ENCODE measurements around the gene CENPP.
"Not testable (repeated sequence)": the region's sequence is repeated elsewhere in the genome, so short reads cannot be mapped to it uniquely, and the experiment has no call there.

CENPP gene

DNA sequence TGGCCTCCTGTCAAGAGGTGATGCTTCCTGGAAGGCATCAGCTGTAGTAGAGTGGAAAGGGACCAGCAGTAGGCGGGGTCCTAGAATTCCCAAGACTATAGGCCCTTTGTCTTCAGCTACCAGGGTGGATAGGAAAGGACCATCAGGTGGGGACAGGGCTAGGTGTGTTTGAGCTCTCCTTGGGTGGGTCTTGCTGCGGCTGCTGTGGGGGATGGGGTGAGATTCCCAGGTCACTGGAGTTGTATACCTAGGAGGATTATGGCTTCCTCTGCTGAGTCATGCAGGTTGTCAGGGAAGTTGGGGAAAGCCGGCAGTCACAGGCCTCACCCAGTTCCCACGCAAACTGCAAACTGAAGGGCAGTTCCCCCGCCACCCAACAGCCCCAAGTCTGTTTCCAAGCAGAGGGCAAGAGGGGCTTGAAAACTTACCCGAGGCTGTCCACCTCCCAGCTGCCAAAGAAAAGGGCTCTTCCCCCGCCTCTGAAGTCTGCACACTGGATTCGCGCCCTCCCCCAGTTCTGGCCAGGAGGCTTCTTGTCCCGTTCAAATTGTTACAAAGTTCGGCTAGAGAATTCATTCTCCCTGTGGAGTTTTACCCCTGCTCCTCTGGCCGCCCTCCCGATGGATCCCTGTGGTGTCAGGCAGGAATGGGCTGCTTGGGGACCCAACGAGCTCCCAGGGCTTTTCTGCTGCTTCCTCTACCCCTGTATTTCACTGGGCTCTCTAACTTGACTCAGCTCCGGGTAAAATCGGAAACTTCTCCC lies 233.0 kb downstream of the CENPP start:
- no peak for DNase-seq

GRCh38 chr9:92561374-92562330 lies 235.9 kb downstream of the CENPP start:
- no peak for DNase-seq

- no peak for DNase-seq
These were observed 236.8 kb downstream of the CENPP start for GRCh38 chr9:92562461-92562967.

DNA sequence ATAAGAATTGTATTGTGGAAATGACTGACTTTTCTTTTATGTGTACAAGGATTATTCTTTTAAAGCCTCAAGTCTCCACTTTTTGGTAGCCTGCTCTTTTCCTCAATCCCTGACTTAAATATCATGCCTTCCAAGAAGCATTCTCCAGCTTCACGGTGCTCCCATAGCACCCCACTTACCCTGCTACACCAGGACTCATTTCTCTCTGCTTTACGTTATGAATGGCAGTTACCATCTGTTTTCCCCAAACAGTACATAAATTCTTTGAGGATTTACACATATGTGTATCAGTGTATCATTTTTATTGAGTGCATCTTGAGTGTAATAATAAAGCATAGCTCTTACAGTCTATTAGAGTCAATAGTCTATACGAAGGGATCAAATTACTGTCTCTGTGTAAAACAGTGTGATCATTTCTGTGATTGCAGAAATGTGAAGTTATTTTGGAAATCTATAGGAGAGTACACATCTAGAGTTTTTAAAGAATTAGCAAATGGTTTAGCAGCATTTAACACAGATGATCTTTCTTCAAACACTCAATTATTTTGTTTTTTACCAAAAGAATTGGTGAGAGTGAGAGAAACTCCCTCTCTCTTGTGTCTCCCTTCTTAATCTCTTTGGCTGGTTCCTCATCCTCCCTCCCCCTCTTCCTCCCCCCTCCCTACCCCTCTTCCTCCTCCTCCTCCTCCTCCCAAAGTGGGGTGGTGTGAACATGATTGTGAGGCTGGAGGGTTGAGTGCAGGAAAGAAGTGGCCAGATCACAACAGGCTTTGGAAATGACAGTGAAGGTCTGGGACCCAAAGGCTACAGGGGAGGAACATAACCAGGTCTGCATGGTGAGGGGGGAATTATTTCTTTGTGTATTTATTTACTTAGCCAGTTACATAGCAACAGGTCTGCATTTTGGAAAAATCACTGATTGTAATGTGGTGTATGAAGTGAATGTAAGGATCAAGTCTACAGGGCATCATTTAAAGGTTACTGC lies 237.7 kb downstream of the CENPP start:
- no peak for DNase-seq

- DNase-seq: no peak
These were observed 238.8 kb downstream of the CENPP start for GRCh38 chr9:92564504-92564903.

GRCh38 chr9:92564982-92565381 lies 239.2 kb downstream of the CENPP start:
- no peak for DNase-seq

- DNase-seq: not testable (repeated sequence)
These were observed 246.1 kb downstream of the CENPP start for GRCh38 chr9:92571871-92572270.

DNA sequence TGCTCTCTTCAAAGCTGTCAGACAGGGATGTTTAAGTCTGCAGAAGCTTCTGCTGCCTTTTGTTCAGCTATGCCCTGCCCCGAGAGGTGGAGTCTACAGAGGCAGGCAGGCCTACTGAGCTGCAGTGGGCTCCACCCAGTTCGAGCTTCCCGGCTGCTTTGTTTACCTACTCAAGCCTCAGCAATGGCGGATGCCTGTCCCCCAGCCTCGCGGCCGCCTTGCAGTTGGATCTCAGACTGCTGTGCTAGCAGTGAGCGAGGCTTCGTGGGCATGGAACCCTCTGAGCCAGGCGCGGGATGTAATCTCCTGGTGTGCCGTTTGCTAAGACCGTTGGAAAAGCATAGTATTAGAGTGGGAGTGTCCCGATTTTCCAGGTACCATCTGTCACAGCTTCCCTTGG lies 247.9 kb downstream of the CENPP start:
- not testable (repeated sequence) for DNase-seq

GRCh38 chr9:92576175-92576574 lies 250.4 kb downstream of the CENPP start:
- DNase-seq: no peak

GRCh38 chr9:92589923-92590322 lies 264.2 kb downstream of the CENPP start:
- no peak for DNase-seq

GRCh38 chr9:92590377-92590776 lies 264.6 kb downstream of the CENPP start:
- no peak for DNase-seq

- DNase-seq: no peak
These were observed 266.8 kb downstream of the CENPP start for GRCh38 chr9:92592537-92592936.

DNA sequence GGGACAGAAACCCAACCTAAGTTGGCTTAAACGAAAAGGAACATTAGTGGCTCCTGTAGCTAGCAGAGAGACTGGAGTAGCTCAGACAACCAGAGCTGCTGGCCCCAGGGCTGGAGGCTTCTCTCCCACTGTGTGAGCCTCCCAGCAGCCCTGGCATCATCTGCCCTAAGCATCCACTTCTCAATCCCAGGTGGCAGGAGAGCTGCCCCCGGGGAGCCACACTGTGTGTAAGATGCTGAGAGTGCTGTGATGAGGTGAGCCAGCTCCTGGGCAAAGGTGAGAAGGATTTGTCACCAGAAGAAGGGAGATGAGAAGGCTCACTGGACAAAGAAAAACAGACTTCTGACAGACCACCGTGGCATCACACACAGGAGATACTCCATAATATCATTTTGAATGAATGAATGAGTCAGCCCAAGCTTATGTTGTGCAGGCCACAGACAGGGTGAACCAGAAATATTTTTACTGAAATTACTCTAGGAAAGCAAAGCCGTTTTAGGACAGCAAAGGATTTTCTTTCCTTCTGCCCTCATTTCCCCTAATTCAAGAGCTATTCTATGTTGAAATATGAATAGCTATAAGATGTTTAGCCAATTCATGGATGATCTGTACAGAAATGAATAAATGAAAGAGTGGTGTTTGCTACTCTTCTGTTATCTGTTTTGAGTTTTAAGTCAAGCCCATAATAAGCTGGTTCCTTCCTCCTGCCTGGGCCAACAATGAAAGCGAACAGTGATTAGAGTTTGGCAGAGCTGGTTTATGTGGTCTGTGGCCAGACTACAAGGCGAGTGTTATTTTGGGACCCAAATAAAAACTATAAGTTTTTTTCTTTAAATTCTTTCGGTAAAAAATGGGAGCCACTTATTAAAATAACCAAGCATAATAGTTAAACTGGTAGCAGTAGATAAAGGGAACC lies 267.5 kb downstream of the CENPP start:
- DNase-seq: no peak

- not testable (repeated sequence) for DNase-seq
These were observed 269.3 kb downstream of the CENPP start for GRCh38 chr9:92595075-92595474.

DNA sequence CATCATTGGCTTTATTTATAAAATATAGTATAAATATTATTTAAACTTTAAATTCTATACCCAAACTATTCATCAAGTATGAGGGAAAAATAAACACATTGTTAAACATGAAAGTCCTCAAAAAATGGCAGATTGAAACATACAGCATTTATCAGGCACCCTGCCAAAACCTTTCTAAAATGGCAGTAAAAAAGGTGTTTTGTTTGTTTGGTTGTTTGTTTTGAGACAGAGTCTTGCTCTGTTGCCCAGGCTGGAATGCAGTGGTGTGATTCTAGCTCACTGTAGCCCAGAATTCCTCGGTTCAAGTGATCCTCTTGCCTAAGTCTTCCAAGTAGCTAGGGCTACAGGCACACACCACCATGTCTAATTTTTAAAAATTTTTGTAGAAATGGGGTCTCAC lies 270.2 kb downstream of the CENPP start:
- DNase-seq: no peak

- DNase-seq: no peak
These were observed 272.6 kb downstream of the CENPP start for GRCh38 chr9:92598382-92598781.

DNA sequence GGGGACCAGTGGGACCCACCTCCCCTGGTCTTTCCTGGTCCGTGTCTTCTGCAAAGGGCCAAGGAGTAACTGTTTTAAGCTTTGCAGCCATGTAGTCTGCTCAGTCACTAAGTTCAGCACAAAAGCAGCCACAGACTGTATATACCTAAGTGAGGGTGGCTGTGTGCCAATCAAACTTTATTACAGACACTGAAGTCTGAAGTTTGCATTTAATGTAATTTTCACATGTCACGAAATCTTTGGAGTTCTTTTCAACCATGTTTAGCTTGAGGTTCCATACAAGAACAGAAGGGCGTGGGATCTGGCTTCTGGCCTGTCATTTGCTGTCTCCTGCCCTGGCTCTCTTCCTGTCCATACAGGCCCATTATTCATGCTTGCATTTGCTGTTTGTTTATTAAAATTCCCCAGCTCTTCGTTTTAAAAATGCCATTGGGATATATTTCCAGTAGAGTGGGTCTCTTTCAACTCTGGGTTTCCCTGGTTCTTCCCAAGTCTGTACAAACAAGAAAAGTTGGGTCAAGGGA lies 274.2 kb downstream of the CENPP start:
- no peak for DNase-seq

- DNase-seq: no peak
These were observed 274.9 kb downstream of the CENPP start for GRCh38 chr9:92600462-92601261.

DNA sequence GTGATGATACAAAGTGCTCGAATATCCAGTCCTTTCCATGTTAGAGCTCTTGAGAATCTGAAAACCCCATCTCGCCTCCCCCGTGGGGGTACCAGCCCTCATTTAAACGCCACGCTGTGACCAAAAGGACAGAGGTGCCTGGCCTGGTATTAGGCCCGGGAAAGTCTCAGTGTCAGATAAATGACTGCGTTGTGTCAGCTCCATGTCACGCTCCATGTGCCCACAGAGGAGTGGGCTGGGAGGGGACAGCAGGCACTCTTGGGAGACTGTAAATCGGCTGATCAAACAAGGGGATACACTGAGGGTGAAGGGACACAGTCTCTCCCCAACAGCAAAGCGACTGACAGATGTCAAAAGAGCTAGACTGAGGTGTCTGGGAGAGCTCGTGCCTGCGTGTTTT lies 275.7 kb downstream of the CENPP start:
- no peak for DNase-seq

- DNase-seq: no peak
These were observed 276.7 kb downstream of the CENPP start for GRCh38 chr9:92602413-92602812.
